H9 (cell line): ENCODE measurements around the gene KIF6. TPM values are rescaled to one million over a fixed set of nuclear protein-coding genes. Genes with fewer than 3 reads are reported as not detected.

Experiments used
- DNase-seq: peaks from one replicate; pipeline ENCODE4 v3.0.0-alpha.2; 2017
- H2AFZ ChIP-seq: one replicate; pipeline ENCODE4 v1.6.1; 2013; ENCODE audit warnings: mild to moderate bottlenecking, low read length, control low read depth, moderate library complexity
- H2AK5ac ChIP-seq: 2 replicates; pipeline ENCODE4 v1.6.1; 2013; ENCODE audit warnings: low read length, control low read depth, mixed read lengths; ENCODE audit not compliant: insufficient read length
- H2BK120ac ChIP-seq: one replicate; pipeline ENCODE4 v1.6.1; 2013; ENCODE audit warnings: low read depth, mild to moderate bottlenecking, low read length, control low read depth, inconsistent platforms; ENCODE audit not compliant: poor library complexity, severe bottlenecking
- H2BK12ac ChIP-seq: 2 replicates; pipeline ENCODE4 v1.6.1; 2013; ENCODE audit warnings: low read length, control low read depth, mixed read lengths, low read depth; ENCODE audit not compliant: insufficient read length
- H2BK15ac ChIP-seq: 2 replicates; pipeline ENCODE4 v1.6.1; 2013; ENCODE audit warnings: low read depth, low read length, control low read depth
- H2BK20ac ChIP-seq: one replicate; pipeline ENCODE4 v1.6.1; 2013; ENCODE audit warnings: low read depth, mild to moderate bottlenecking, low read length, control low read depth, inconsistent platforms; ENCODE audit not compliant: poor library complexity, severe bottlenecking
- H2BK5ac ChIP-seq: 2 replicates; pipeline ENCODE4 v1.6.1; 2013; ENCODE audit warnings: low read length, control low read depth, mixed read lengths; ENCODE audit not compliant: insufficient read length
- H3K14ac ChIP-seq: 2 replicates; pipeline ENCODE4 v1.6.1; 2013; ENCODE audit warnings: low read length, control low read depth; ENCODE audit not compliant: insufficient read depth
- H3K18ac ChIP-seq: 2 replicates; pipeline ENCODE4 v1.6.1; 2013; ENCODE audit warnings: low read depth, mild to moderate bottlenecking, mixed read lengths, low read length, control low read depth; ENCODE audit not compliant: insufficient read length
- H3K23ac ChIP-seq: 2 replicates; pipeline ENCODE4 v1.6.1; 2013; ENCODE audit warnings: low read length, control low read depth, mixed read lengths, low read depth; ENCODE audit not compliant: insufficient read length
- H3K23me2 ChIP-seq: 2 replicates; pipeline ENCODE4 v1.6.1; 2013; ENCODE audit warnings: low read depth, mild to moderate bottlenecking, mixed read lengths, low read length, control low read depth; ENCODE audit not compliant: insufficient read length, poor library complexity, severe bottlenecking
- H3K27ac ChIP-seq: 2 replicates; pipeline ENCODE4 v1.5.1; 2013; ENCODE audit warnings: low read length, control low read depth, mixed read lengths, low read depth; ENCODE audit not compliant: insufficient read length
- H3K27me3 ChIP-seq: 2 replicates; pipeline ENCODE4 v1.6.1; 2013; ENCODE audit warnings: low read length, control low read depth, inconsistent platforms; ENCODE audit not compliant: insufficient read depth
- H3K4ac ChIP-seq: 2 replicates; pipeline ENCODE4 v1.6.1; 2013; ENCODE audit warnings: low read depth, mild to moderate bottlenecking, control low read depth, inconsistent platforms, low read length, moderate library complexity
- H3K4me1 ChIP-seq: 2 replicates; pipeline ENCODE4 v1.6.1; 2013; ENCODE audit warnings: low read length, control low read depth, inconsistent platforms; ENCODE audit not compliant: insufficient read depth
- H3K4me2 ChIP-seq: 2 replicates; pipeline ENCODE4 v1.6.1; 2013; ENCODE audit warnings: low read length, control low read depth, mixed read lengths; ENCODE audit not compliant: insufficient read length, insufficient read depth
- H3K56ac ChIP-seq: 2 replicates; pipeline ENCODE4 v1.6.1; 2013; ENCODE audit warnings: low read depth, mild to moderate bottlenecking, mixed read lengths, low read length, control low read depth; ENCODE audit not compliant: insufficient read length
- H3K79me1 ChIP-seq: 2 replicates; pipeline ENCODE4 v1.6.1; 2013; ENCODE audit warnings: low read depth, mild to moderate bottlenecking, moderate library complexity, low read length, control low read depth, inconsistent platforms; ENCODE audit not compliant: insufficient read depth, poor library complexity, severe bottlenecking
- H3K79me2 ChIP-seq: 2 replicates; pipeline ENCODE4 v1.6.1; 2013; ENCODE audit warnings: low read length, control low read depth, inconsistent platforms; ENCODE audit not compliant: insufficient read depth
- H3K9ac ChIP-seq: 2 replicates; pipeline ENCODE4 v1.6.1; 2013; ENCODE audit warnings: low read length, control low read depth, mixed read lengths; ENCODE audit not compliant: insufficient read length; ENCODE audit errors: extremely low read depth
- H3K9me3 ChIP-seq: one replicate; pipeline ENCODE4 v1.6.1; 2013; ENCODE audit warnings: low read depth, low read length, inconsistent platforms; ENCODE audit not compliant: control insufficient read depth
- H3T11ph ChIP-seq: one replicate; pipeline ENCODE4 v1.6.1; 2013; ENCODE audit warnings: mild to moderate bottlenecking, low read length, control low read depth, inconsistent platforms
- H4K20me1 ChIP-seq: one replicate; pipeline ENCODE4 v1.6.1; 2013; ENCODE audit not compliant: control insufficient read depth, insufficient read length, insufficient read depth
- H4K5ac ChIP-seq: 2 replicates; pipeline ENCODE4 v1.6.1; 2013; ENCODE audit warnings: low read depth, mild to moderate bottlenecking, mixed read lengths, low read length, control low read depth; ENCODE audit not compliant: insufficient read length
- H4K8ac ChIP-seq: replicated peaks from 2 replicates; pipeline ENCODE4 v1.6.1; 2013; ENCODE audit warnings: low read length, control low read depth, mixed read lengths, low read depth; ENCODE audit not compliant: insufficient read length
- H4K91ac ChIP-seq: 2 replicates; pipeline ENCODE4 v1.6.1; 2013; ENCODE audit warnings: low read depth, mild to moderate bottlenecking, moderate library complexity, mixed read lengths, low read length, control low read depth; ENCODE audit not compliant: insufficient read length
- H3K27ac Mint-ChIP-seq, 3 experiments: 2 replicates in 2 of 3; 3 replicates in 1 of 3; pipeline ENCODE4 v1.8.0; 2020 to 2021; ENCODE audit warnings: mixed read lengths in 3 of 3, mild to moderate bottlenecking in 1 of 3, moderate library complexity in 1 of 3
- H3K27me3 Mint-ChIP-seq: 2 replicates; pipeline ENCODE4 v1.8.0; 2021; ENCODE audit warnings: low read depth, mild to moderate bottlenecking, moderate library complexity, mixed read lengths
- H3K36me3 Mint-ChIP-seq, 3 experiments: 2 replicates in 2 of 3; 3 replicates in 1 of 3; pipeline ENCODE4 v1.8.0; 2020 to 2021; ENCODE audit warnings: low read depth in 3 of 3, mixed read lengths in 3 of 3; ENCODE audit not compliant: insufficient read depth in 1 of 3
- H3K4me1 Mint-ChIP-seq, 2 experiments: 2 replicates each; pipeline ENCODE4 v1.8.0; 2020; ENCODE audit warnings: mixed read lengths in 2 of 2
- H3K4me3 Mint-ChIP-seq, 2 experiments: 2 replicates in 1 of 2; 3 replicates in 1 of 2; pipeline ENCODE4 v1.8.0; 2020 to 2021; ENCODE audit warnings: mild to moderate bottlenecking in 2 of 2, mixed read lengths in 2 of 2, moderate library complexity in 1 of 2
- H3K9me3 Mint-ChIP-seq, 2 experiments: 2 replicates in 1 of 2; 3 replicates in 1 of 2; pipeline ENCODE4 v1.8.0; 2020; ENCODE audit warnings: mild to moderate bottlenecking in 2 of 2, mixed read lengths in 2 of 2, moderate library complexity in 1 of 2
- CTCF ChIP-seq: fragments of 200-600 bp; sonication (generic); conservative IDR thresholded peaks from 3 replicates; pipeline ENCODE4 v1.8.0; 2021; ENCODE audit warnings: antibody characterized with exemption, mild to moderate bottlenecking
- WGBS: extraction: QIAGEN DNeasy Blood & Tissue Kit; methylation state at CpG from one replicate; pipeline ENCODE4 v1.1.7; 2013; ENCODE audit warnings: missing lambda C conversion rate, low lambda C conversion rate, mixed read lengths; ENCODE audit not compliant: insufficient read length; ENCODE audit errors: extremely low coverage; 5-methylcytosine and 5-hydroxymethylcytosine counted together
- total RNA-seq: library from RNA; stranded (reverse); gene quantifications from 2 replicates; pipeline ENCODE4 v1.2.1, GENCODE V29; 2021

KIF6 gene
- total RNA-seq, 1 experiment from 2014 or later = 0.63 TPM

- Mint-ChIP-seq H3K27ac (no peak overlapping the region), H3K4me3 (no peak overlapping the region), H3K9me3 (peaks cover 6 to 17% of the 10 kb centered on the region in 2 experiments; a peak in 4 of 5 replicates), H3K4me1 (peaks cover 8 to 14% of the 10 kb centered on the region in 2 experiments), H3K27me3 (no peaks in the 10 kb centered on the region; the same call in 1 of the 2 replicates), H3K36me3 (peaks cover 0 to 17% (median 3%) of the 10 kb centered on the region in 3 experiments; a peak in 5 of 7 replicates)
- DNase-seq = no peak
- Histone ChIP-seq H3K14ac (no peak overlapping the region), H3K79me2 (no peaks in the 10 kb centered on the region), H3K4ac (no peak overlapping the region), H3K9ac (no peak overlapping the region), H2AK5ac (no peak overlapping the region), H3K18ac (no peak overlapping the region), H2BK20ac (no peak overlapping the region), H4K5ac (no peak overlapping the region), H3T11ph (no peak overlapping the region), H3K56ac (no peak overlapping the region), H3K9me3 (peaks cover 6% of the 10 kb centered on the region), H2BK120ac (no peak overlapping the region), H2BK5ac (no peak overlapping the region), H2AFZ (no peak overlapping the region), H3K4me2 (no peak overlapping the region), H2BK15ac (no peak overlapping the region), H3K4me1 (no peaks in the 10 kb centered on the region; the same call in 1 of the 2 replicates), H3K79me1 (no peaks in the 10 kb centered on the region), H3K27ac (no peak overlapping the region), H4K20me1 (no peaks in the 10 kb centered on the region), H2BK12ac (no peak overlapping the region), H3K27me3 (no peaks in the 10 kb centered on the region), H3K23ac (no peak overlapping the region), H3K23me2 (no peaks in the 10 kb centered on the region), H4K91ac (no peak overlapping the region), H4K8ac (no peak overlapping the region)
- no CpG with 5 or more reads among the region's 2 CpGs for WGBS
- TF ChIP-seq CTCF = no peak
Measured at GRCh38 chr6:39585641-39586040, 139.6 kb downstream of the KIF6 start.
